Endothelial cell of umbilical vein (primary cell): ENCODE measurements around the gene ABCG2. TPM values are rescaled to one million over a fixed set of nuclear protein-coding genes. Genes with fewer than 3 reads are reported as not detected.

ENCODE experiments used
- BruUV-seq: library from RNA; stranded (reverse); fragments of 400-500 nt; replicated peaks from 2 replicates; lab custom pipeline; 2021; lab: Mats Ljungman, UMichigan
- CTCF ChIA-PET: fragments of 300-600, 350-600 bp; sonication (Branson Sonifier 250); formaldehyde crosslinking; loops from one replicate; lab custom pipeline; 2021; ENCODE audit warnings: antibody characterized with exemption, inconsistent platforms; lab: Charles Lee
- POLR2A ChIA-PET: fragments of 300-600, 350-600 bp; sonication (Branson Sonifier 250); formaldehyde crosslinking; loops from one replicate; lab custom pipeline; 2021; ENCODE audit warnings: antibody characterized with exemption, inconsistent platforms; lab: Charles Lee
- DNase-seq: peaks from one replicate; pipeline ENCODE4 v3.0.0-alpha.2; 2011; ENCODE audit warnings: low read depth, low spot score
- FAIRE-seq: peaks from 2 replicates; lab custom pipeline; 2011; peaks lifted over from hg19 to GRCh38; lab: Jason Lieb, UNC
- H2AFZ ChIP-seq: 2 replicates; pipeline ENCODE4 v1.6.0; 2012; ENCODE audit warnings: low read depth, low read length, control low read depth, inconsistent platforms
- H3K27ac ChIP-seq: 2 replicates; pipeline ENCODE4 v1.5.1; 2011; ENCODE audit warnings: low read depth, mild to moderate bottlenecking, control low read depth, low read length, moderate library complexity; ENCODE audit not compliant: insufficient read depth
- H3K27me3 ChIP-seq, 2 experiments: 2 replicates each; pipeline versions ENCODE4 v1.6.0 to v1.6.1; 2011; ENCODE audit warnings: low read length in 2 of 2, mixed read lengths in 1 of 2; ENCODE audit not compliant: control insufficient read depth in 2 of 2, insufficient read depth in 2 of 2
- H3K36me3 ChIP-seq, 2 experiments: 2 replicates in 1 of 2; 3 replicates in 1 of 2; pipeline ENCODE4 v1.5.1; 2011; ENCODE audit warnings: low read length in 2 of 2, mild to moderate bottlenecking in 1 of 2, moderate library complexity in 1 of 2; ENCODE audit not compliant: control insufficient read depth in 2 of 2, insufficient read depth in 2 of 2; ENCODE audit errors: extremely low read depth in 1 of 2
- H3K4me1 ChIP-seq: 3 replicates; pipeline ENCODE4 v1.5.1; 2011; ENCODE audit warnings: mild to moderate bottlenecking, low read length; ENCODE audit not compliant: control insufficient read depth, insufficient read depth; ENCODE audit errors: extremely low read depth
- H3K4me2 ChIP-seq: 2 replicates; pipeline ENCODE4 v1.6.1; 2011; ENCODE audit warnings: low read length, control low read depth, mixed read lengths; ENCODE audit not compliant: insufficient read depth
- H3K4me3 ChIP-seq, 3 experiments: fragments of 200-600 bp in 1 of 3; sonication (generic), shearing (Covaris generic) in 1 of 3; replicated peaks in 1 of 3; 2 replicates each; pipeline ENCODE4 v1.5.1; 2011 to 2016; ENCODE audit warnings: control low read depth in 3 of 3, low read length in 3 of 3, mild to moderate bottlenecking in 2 of 3, inconsistent platforms in 1 of 3, low read depth in 1 of 3, moderate library complexity in 1 of 3; ENCODE audit not compliant: insufficient read depth in 1 of 3
- H3K79me2 ChIP-seq: 2 replicates; pipeline ENCODE4 v1.6.0; 2012; ENCODE audit warnings: low read length, inconsistent platforms; ENCODE audit not compliant: control insufficient read depth, insufficient read depth
- H3K9ac ChIP-seq: replicated peaks from 2 replicates; pipeline ENCODE3; 2011; ENCODE audit warnings: low read length, control low read depth; ENCODE audit not compliant: insufficient read depth; ENCODE audit errors: extremely low read depth
- H3K9me1 ChIP-seq: replicated peaks from 3 replicates; pipeline ENCODE4 v1.6.0; 2011; ENCODE audit warnings: mild to moderate bottlenecking, low read length; ENCODE audit not compliant: control insufficient read depth, insufficient read depth; ENCODE audit errors: extremely low read depth
- H3K9me3 ChIP-seq: replicated peaks from 2 replicates; pipeline ENCODE4 v1.5.1; 2012; ENCODE audit warnings: low read length, inconsistent platforms; ENCODE audit not compliant: control insufficient read depth, insufficient read depth
- H4K20me1 ChIP-seq: replicated peaks from 2 replicates; pipeline ENCODE3; 2011; ENCODE audit warnings: mild to moderate bottlenecking, low read length; ENCODE audit not compliant: control insufficient read depth, insufficient read depth; ENCODE audit errors: extremely low read depth
- EZH2 ChIP-seq: IDR thresholded peaks from 2 replicates; pipeline ENCODE4 v1.6.1; 2012; ENCODE audit warnings: borderline replicate concordance, low read depth, mild to moderate bottlenecking, moderate library complexity, low read length, inconsistent platforms; ENCODE audit not compliant: severe bottlenecking
- FOS ChIP-seq: IDR thresholded peaks from 2 replicates; pipeline ENCODE4 v1.6.1; 2011; ENCODE audit warnings: mild to moderate bottlenecking, low read length, moderate library complexity, borderline replicate concordance; ENCODE audit not compliant: insufficient read depth
- GATA2 ChIP-seq: IDR thresholded peaks from 2 replicates; pipeline ENCODE4 v1.7.0; 2011; ENCODE audit warnings: low read depth, mild to moderate bottlenecking, moderate library complexity, mixed read lengths, low read length; ENCODE audit not compliant: insufficient read length, insufficient read depth
- JUN ChIP-seq: IDR thresholded peaks from 2 replicates; pipeline ENCODE4 v1.6.1; 2011; ENCODE audit warnings: borderline replicate concordance, low read depth; ENCODE audit not compliant: insufficient read length, insufficient read depth
- MYC ChIP-seq: IDR thresholded peaks from one replicate; pipeline ENCODE4 v1.6.1; 2011; ENCODE audit warnings: mild to moderate bottlenecking, low read depth, low read length
- POLR2A ChIP-seq: IDR thresholded peaks from 2 replicates; pipeline ENCODE4 v1.6.1; 2012; ENCODE audit warnings: low read depth, mild to moderate bottlenecking, control low read depth, low read length
- POLR2AphosphoS5 ChIP-seq: IDR thresholded peaks from 2 replicates; pipeline ENCODE4 v1.6.1; 2012; ENCODE audit warnings: low read depth, mild to moderate bottlenecking, control low read depth, low read length, moderate library complexity; ENCODE audit not compliant: insufficient read depth
- dilution Hi-C: fragments of 300-500 bp; cut with MboI; formaldehyde crosslinking; loops from one replicate; pipeline ENCODE4 v1.15.0; 2019; ENCODE audit warnings: low sequenced_read_pairs; ENCODE audit not compliant: extremely low pct_ligation_motif_present
- intact Hi-C: fragments of 100-400 bp; cut with micrococcal nuclease; formaldehyde crosslinking; loops from one replicate; pipeline ENCODE4 v1.10.0; 2022
- polyA plus RNA-seq, 4 experiments: library from polyadenylated mRNA; depleted of rRNA in 3 of 4; stranded (reverse) in 3 of 4; unstranded in 1 of 4; fragments of >200 nt; gene quantifications; 2 replicates each; pipeline versions ENCODE4 v1.2.1 to v1.2.3, GENCODE V29; 2011 to 2012; ENCODE audit warnings: missing spikeins in 1 of 4
- total RNA-seq: library from RNA; stranded (reverse); gene quantifications from 2 replicates; pipeline ENCODE4 v1.2.3, GENCODE V29; 2021
- TF ChIP-seq, protein P1 (sequence below), 2 donors: IDR thresholded peaks; 1 replicate in 1 of 2; 2 replicates in 1 of 2; pipeline ENCODE4 v1.5.1; 2011; ENCODE audit warnings: low read length in 2 of 2, mild to moderate bottlenecking in 2 of 2, moderate library complexity in 2 of 2, control low read depth in 1 of 2, inconsistent platforms in 1 of 2, low read depth in 1 of 2; ENCODE audit not compliant: insufficient read depth in 1 of 2; ENCODE audit errors: extremely low read depth in 1 of 2
- TF ChIP-seq, protein P2 (sequence below): IDR thresholded peaks from 2 replicates; pipeline ENCODE4 v1.6.1; 2011; ENCODE audit not compliant: insufficient read depth, insufficient read length

ABCG2 gene
- total and polyA plus RNA-seq, 2 donors (not counting 3 experiments of a cell fraction or from before 2014, with no cell fraction given): 3.4 to 5.0 TPM

DNA sequence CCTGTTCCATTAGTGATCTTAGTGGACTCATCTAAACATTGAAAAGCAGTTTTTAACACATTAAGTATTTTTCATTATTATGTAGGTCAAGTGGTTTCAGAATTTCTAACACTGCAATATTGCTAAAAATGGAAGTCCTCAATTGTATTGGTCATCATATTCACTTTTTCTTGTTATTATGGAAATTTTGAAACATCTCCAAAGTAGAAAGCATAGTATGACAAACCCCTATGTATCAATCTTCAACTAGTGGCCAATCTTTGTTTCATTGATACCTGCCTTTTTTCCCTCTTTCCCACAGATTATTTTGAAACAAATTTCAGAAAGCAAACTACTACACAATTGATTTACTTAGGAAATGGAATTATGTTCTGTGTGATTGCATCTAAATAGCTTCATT, 14.5 kb upstream of the ABCG2 start:
- Histone ChIP-seq H3K36me3 (no peaks in the 10 kb centered on the region), H3K9me1 (no peaks in the 10 kb centered on the region), H3K9ac (no peak overlapping the region), H3K27me3 (no peaks in the 10 kb centered on the region), H4K20me1 (no peaks in the 10 kb centered on the region), H3K4me2 (no peak overlapping the region), H2AFZ (no peak overlapping the region), H3K27ac (no peak overlapping the region), H3K9me3 (no peaks in the 10 kb centered on the region), H3K79me2 (no peaks in the 10 kb centered on the region), H3K4me3 (no peak overlapping the region), H3K4me1 (no peaks in the 10 kb centered on the region)
- ChIA-PET POLR2A (no interaction called here), CTCF (no interaction called here)
- no peak for TF ChIP-seq GATA2
- TF ChIP-seq, protein P1, sequence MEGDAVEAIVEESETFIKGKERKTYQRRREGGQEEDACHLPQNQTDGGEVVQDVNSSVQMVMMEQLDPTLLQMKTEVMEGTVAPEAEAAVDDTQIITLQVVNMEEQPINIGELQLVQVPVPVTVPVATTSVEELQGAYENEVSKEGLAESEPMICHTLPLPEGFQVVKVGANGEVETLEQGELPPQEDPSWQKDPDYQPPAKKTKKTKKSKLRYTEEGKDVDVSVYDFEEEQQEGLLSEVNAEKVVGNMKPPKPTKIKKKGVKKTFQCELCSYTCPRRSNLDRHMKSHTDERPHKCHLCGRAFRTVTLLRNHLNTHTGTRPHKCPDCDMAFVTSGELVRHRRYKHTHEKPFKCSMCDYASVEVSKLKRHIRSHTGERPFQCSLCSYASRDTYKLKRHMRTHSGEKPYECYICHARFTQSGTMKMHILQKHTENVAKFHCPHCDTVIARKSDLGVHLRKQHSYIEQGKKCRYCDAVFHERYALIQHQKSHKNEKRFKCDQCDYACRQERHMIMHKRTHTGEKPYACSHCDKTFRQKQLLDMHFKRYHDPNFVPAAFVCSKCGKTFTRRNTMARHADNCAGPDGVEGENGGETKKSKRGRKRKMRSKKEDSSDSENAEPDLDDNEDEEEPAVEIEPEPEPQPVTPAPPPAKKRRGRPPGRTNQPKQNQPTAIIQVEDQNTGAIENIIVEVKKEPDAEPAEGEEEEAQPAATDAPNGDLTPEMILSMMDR (IDR thresholded peaks at IDR 0.05; ENCODE audit: extremely low read depth in 1 of 2, insufficient read depth in 1 of 2, low read depth in 1 of 2, low read length in 2 of 2): no peak
- TF ChIP-seq, protein P2, sequence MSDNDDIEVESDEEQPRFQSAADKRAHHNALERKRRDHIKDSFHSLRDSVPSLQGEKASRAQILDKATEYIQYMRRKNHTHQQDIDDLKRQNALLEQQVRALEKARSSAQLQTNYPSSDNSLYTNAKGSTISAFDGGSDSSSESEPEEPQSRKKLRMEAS: no peak
- no peak for TF ChIP-seq POLR2AphosphoS5
- no peak for TF ChIP-seq POLR2A
- TF ChIP-seq EZH2: no peak
- TF ChIP-seq JUN: no peak
- TF ChIP-seq FOS: no peak
- TF ChIP-seq MYC: no peak
- DNase-seq (no peak), FAIRE-seq (peak; percentile 60)
- BruUV-seq: no TSS peak
- intact Hi-C loops: no loop called here
- dilution Hi-C loops: no loop called here
